ENCODE data around the gene NLGN4Y.

- TF ChIP-seq RBAK (CRISPR knock-in tag; IDR thresholded peaks at IDR 0.05) (no peak), CTCF (CRISPR knock-in tag; IDR thresholded peaks at IDR 0.05) (no peak), GTF2F1 (IDR thresholded peaks at IDR 0.05; ENCODE audit: low read length) (no peak), MAX (IDR thresholded peaks at IDR 0.05) (no peak), MED1 (CRISPR knock-in tag; IDR thresholded peaks at IDR 0.05) (no peak), ADNP (CRISPR knock-in tag; IDR thresholded peaks at IDR 0.05) (no peak), DZIP1 (CRISPR knock-in tag; IDR thresholded peaks at IDR 0.05) (no peak), POLR2A (IDR thresholded peaks at IDR 0.05; ENCODE audit: insufficient read depth in 1 of 2, low read depth in 2 of 2, low read length in 2 of 2) (no peak), ZNF407 (CRISPR knock-in tag; IDR thresholded peaks at IDR 0.05; ENCODE audit: not compliant biosample characterization) (no peak), CSRNP2 (CRISPR knock-in tag; conservative IDR thresholded peaks at IDR 0.05; ENCODE audit: low read depth) (no peak), TAF1 (CRISPR knock-in tag; IDR thresholded peaks at IDR 0.05) (no peak), PLRG1 (conservative IDR thresholded peaks at IDR 0.05) (no peak), ZNF138 (CRISPR knock-in tag; IDR thresholded peaks at IDR 0.05; ENCODE audit: low read depth) (no peak)
Observed at GRCh38 chrY:14633718-14634117, 109.4 kb downstream of the NLGN4Y start.

All from HepG2 (cell line).